ENCODE results near the gene CD52.
A peak's percentile ranks its signal among the peaks of the same experiment; 100 is the strongest.

CD52 gene

GRCh38 chr1:26317612-26318337 is at the start of gene CD52:
Gene CD52, plus strand, starts transcription at chr1:26317958. Its CDS starts 60 bp downstream, at chr1:26318018.
- FAIRE-seq: no peak

DNA sequence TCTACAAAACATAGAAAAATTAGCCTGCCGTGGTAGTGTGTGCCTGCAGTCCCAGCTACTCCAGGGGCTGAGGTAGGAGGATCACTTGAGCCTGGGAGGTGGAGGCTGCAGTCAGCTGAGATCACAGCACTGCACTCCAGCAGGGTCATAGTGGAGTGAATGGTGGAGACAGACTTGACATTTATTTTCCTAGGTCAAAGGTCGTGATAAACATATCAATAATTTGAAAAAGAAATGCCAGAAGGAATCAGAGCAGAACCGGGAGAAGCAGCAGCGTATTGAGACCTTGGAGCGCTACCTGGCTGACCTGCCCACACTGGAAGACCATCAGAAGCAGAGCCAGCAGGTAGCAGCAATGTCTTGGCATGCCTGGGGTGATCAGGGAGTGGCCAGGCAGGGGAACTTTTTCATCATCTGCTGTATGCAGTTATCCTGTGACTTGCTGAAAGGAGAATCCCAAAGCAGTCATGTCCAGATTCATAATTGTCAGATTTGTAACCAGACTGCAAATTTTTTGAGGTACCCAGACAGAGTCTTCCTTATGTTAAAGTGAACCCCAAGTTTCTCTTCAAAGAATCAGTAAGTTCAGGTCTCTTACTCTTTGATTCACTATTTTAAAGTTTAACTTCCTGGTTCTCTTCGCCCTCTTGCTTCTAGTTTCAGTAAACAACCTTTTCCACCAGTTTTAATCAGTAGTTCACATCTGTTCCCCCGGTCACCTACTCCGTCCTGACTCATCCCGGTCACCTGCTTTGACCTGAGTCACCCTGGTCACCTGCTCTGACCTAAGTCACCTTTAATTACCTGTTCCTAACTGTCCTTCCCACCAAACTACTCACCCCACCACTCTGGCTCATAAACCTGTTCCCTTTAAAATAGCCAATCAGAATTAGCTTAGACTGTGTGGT is 49.2 kb upstream of the CD52 start:
- no peak for FAIRE-seq

- FAIRE-seq: no peak
Measured at GRCh38 chr1:26269198-26269550, 48.6 kb upstream of the CD52 start.

DNA sequence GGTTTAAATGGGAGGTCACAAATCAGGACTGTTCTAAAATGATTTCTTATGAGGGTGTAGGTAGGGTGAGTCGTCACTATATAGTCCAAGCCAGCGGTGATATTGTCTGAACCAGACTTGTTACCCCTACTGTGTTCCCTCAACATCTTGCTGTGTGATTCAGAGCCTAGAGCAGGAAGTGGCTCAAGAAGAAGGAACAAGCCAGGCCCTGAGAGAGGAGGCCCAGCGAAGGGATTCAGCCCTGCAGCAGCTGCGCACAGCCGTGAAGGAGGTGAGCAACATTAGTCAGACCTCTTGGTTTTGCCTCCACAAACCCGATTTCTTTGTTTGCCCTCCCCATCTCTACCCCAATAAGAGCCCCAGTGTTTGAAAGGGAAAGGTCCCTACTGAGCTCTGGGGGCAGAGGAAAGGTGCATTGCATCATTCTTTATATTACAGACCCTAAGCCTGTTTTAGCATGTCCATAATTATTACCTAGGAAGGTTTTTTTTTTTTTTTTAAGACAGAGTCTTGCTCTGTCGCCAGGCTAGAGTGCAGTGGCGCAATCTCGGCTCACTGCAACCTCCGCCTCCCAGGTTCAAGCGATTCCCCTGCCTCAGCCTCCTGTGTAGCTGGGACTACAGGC is 42.8 kb upstream of the CD52 start:
- FAIRE-seq: no peak

DNA sequence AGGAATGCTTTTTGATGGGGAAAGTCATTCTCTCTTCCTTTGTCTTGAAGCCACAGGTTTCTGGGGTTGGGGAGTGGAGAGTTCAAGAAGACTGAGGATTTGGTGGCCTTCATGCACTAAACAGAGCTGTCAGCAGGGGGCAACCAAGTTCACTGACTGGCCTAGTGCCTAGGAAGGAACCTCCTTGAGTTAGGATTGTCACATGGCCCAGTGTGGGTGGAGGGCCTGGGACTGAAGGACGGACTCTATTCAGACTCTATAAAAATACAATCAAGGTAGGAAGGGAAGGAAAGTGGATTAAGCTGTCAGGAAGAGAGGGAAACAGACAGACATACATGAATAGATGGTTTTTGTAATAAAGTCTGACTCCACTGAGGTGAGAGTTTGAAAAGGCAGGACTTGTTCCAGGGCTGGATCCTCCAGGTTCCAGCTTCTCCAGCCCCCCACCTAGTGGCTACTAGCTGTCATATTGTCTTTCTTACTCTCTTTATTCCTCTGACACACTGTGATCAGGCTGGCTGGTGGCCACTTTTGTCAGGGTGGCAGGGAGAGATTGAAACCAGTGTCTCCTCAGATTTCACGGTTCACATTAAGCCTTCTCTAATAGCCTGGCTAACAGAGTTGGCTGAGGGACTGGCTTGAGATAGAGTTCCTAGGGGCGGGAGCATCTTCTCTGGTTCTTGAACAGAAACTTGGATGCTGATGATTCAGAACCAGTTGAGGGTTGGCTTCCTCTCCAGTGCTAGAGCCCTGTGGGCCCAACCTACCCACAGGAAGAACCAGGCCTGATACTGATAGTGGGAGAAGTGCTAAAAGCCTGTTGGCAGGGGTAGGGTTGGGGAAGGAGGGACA is 42.0 kb upstream of the CD52 start:
- peak; percentile 79 for FAIRE-seq

- no peak for FAIRE-seq
Measured at GRCh38 chr1:26276432-26276838, 41.3 kb upstream of the CD52 start.

DNA sequence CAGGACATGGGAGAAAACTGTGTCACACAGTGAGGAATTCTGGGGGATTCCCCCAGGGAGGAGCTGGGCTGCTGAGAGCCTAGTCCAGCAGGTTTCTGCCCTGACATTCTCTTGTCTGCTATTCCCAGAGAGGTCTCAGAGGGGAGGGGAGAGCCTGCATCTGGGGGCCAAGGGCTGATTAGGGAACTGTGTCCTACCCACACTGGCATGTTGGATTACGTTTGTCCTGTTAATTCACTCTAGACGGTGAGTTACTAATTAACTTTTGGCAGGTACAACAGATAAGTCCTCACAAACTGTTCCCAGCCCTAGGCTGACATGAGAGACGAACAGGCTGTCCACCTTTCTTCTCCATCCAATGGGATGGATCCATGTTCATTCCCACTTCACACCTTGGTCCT is 40.5 kb upstream of the CD52 start:
- FAIRE-seq: no peak

DNA sequence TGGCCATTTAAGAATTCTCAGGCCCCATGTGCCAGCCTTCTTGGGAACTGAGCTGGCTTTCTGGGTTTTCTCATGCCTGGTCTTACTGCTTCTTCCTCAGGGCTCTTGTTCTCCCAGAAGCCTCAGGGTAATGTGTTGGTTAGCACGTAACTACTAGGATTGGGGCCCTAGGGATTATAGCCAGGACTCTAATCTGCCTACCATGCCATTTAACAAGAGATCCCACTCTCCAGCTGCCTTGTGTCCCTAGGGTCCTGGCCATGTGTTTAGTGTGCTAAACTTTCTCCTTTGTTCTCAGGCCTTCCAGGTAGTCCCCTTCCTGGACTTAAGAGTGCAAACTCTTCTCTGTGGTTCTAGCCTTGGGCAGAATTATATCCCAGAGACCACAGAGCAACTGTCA is 40.0 kb upstream of the CD52 start:
- FAIRE-seq: no peak

GRCh38 chr1:26278303-26278702 is 39.5 kb upstream of the CD52 start:
- no peak for FAIRE-seq

DNA sequence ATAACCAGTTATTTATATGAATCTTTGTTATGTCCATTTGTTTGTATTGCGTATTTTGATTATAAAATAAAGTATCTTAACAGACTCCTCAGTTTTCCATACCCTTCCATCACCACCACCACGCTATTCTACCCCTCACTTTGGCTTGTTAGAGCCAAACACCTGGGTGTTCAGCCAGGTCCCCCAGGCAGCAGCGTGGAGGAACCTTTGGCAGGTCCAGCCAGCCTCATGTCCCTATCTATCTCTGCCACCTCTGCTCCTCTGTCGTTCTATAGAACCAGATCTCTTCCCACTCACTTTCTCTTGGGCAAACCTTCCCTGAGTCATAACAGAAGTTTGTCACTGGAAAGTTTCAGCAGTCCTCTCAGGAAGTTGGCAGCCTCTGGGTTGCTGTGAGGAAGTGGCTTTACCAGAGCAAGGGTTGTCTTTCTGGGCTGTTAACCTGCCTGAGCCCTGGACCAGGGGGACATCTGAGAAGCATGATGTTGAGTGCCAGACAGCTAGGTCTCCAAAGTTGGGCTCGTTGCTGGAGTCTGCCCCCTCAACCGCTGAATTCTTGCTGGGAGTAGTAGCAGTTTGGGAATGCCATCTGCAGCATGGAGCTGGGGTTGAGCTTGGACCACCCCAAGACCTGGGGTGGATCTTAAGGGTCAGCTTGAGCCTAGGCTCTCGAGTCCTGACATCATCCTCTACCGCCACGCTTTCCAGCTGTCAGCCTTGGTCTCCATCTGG is 38.9 kb upstream of the CD52 start:
- no peak for FAIRE-seq

GRCh38 chr1:26279456-26280332 is 38.1 kb upstream of the CD52 start, which contains the start of gene SH3BGRL3:
Gene SH3BGRL3, plus strand, starts transcription at chr1:26280086. Its CDS starts 70 bp downstream, at chr1:26280156.
- no peak for FAIRE-seq

DNA sequence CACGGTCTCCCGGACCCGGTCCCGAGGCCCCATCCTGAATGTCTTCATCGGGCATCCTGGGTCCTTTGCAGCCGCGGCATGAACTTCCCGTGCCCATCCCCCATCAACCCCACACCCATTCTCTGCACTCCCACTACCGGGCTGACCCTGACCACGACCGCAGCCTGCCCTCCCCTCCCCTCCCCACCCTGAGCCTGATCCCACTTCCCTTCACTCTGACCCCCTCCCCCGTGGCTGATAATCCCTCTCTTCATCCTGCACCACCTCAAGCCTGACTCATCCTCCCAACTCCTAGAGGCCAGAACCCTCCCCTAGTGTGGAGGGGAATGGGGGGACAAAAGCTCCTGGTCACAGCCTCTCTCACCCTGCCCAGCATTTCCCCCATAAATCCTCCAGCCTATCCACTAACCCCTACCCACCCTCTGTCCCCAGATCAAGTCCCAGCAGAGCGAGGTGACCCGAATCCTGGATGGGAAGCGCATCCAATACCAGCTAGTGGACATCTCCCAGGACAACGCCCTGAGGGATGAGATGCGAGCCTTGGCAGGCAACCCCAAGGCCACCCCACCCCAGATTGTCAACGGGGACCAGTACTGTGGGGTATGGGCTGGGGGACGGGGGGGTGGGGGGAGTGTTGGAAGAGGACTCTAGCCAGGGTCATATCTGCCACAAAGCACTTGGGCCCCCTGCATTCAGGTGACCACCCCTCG is 37.3 kb upstream of the CD52 start:
- FAIRE-seq: no peak

GRCh38 chr1:26281091-26281958 is 36.4 kb upstream of the CD52 start:
- FAIRE-seq: no peak

- FAIRE-seq: no peak
Measured at GRCh38 chr1:26281971-26282370, 35.8 kb upstream of the CD52 start.

DNA sequence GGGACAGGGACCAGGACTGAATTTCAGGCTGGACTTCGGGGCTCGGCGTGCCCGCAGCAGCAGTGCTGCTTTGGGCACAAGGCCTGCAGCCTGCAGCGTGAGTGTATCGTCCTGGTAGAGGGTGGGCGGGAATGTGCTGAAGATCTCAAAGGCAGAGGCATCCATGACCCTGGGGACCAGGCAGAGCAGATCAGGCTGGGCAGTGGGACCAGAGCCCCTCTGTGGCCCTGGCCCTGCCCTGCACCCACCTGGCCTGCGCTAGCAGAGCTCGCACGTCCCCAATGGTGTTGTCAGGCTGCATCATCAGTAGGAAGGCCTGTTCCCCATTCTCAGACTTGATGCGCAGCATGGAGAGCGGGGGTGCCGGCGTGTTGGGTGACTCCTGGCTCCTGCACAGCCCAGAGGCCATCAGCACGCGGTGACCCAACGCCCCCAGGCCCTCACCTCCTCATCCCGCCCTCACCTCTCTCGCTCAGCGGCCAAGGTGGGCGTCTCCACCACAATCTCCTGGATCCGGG is 35.3 kb upstream of the CD52 start:
- no peak for FAIRE-seq

- no peak for FAIRE-seq
Measured at GRCh38 chr1:26283279-26283853, 34.4 kb upstream of the CD52 start.

- FAIRE-seq: no peak
Measured at GRCh38 chr1:26283871-26284596, 33.7 kb upstream of the CD52 start.
